ENCODE data around the gene CD248. TPM values are rescaled to one million over a fixed set of nuclear protein-coding genes. Genes with fewer than 3 reads are reported as not detected.

CD248 gene
- total RNA-seq, 1 donor from 2014 or later, result 109 TPM

GRCh38 chr11:66344550-66345315 is 27.9 kb upstream of the CD248 start, which contains the start of gene BRMS1:
Gene BRMS1, minus strand, starts transcription at chr11:66345104. Its CDS starts 2,870 bp downstream, at chr11:66342234.
- no peaks in the 10 kb centered on the region for H3K9me3 Mint-ChIP-seq (ENCODE audit: low read depth)
- peaks cover 50% of the 10 kb centered on the region for H3K4me1 Mint-ChIP-seq (ENCODE audit: low read depth)
- H3K27me3 Mint-ChIP-seq (ENCODE audit: low read depth), result no peaks in the 10 kb centered on the region
- peak within 1 kb of the TSS; percentile 92 for H3K4me3 Mint-ChIP-seq (ENCODE audit: unreplicated experiment)
- peak; percentile 28 for TF ChIP-seq CTCF (IDR thresholded peaks at IDR 0.05)
- H3K36me3 Mint-ChIP-seq (ENCODE audit: low read depth), result peaks cover 9% of the 10 kb centered on the region
- peak within 1 kb of the TSS; percentile 96 for H3K27ac Mint-ChIP-seq (ENCODE audit: unreplicated experiment)
- peak; percentile 98 for DNase-seq (ENCODE audit: low spot score)

- H3K4me3 Mint-ChIP-seq (ENCODE audit: unreplicated experiment), result peak overlapping the region; percentile 4
- no peaks in the 10 kb centered on the region for H3K27me3 Mint-ChIP-seq (ENCODE audit: low read depth)
- no peak overlapping the region for H3K27ac Mint-ChIP-seq (ENCODE audit: unreplicated experiment)
- TF ChIP-seq CTCF (IDR thresholded peaks at IDR 0.05), result no peak
- DNase-seq (ENCODE audit: low spot score), result peak; percentile 11
- no peaks in the 10 kb centered on the region for H3K9me3 Mint-ChIP-seq (ENCODE audit: low read depth)
- H3K36me3 Mint-ChIP-seq (ENCODE audit: low read depth), result peaks cover 14% of the 10 kb centered on the region
- H3K4me1 Mint-ChIP-seq (ENCODE audit: low read depth), result peaks cover 48% of the 10 kb centered on the region
Observed at GRCh38 chr11:66343176-66343575, 26.3 kb upstream of the CD248 start.

GRCh38 chr11:66341502-66342126 is 24.8 kb upstream of the CD248 start:
- H3K27me3 Mint-ChIP-seq (ENCODE audit: low read depth), result no peaks in the 10 kb centered on the region
- peaks cover 16% of the 10 kb centered on the region for H3K36me3 Mint-ChIP-seq (ENCODE audit: low read depth)
- no peaks in the 10 kb centered on the region for H3K9me3 Mint-ChIP-seq (ENCODE audit: low read depth)
- no peak overlapping the region for H3K4me3 Mint-ChIP-seq (ENCODE audit: unreplicated experiment)
- no peak for TF ChIP-seq CTCF (IDR thresholded peaks at IDR 0.05)
- H3K4me1 Mint-ChIP-seq (ENCODE audit: low read depth), result peaks cover 53% of the 10 kb centered on the region
- peak; percentile 61 for DNase-seq (ENCODE audit: low spot score)
- no peak overlapping the region for H3K27ac Mint-ChIP-seq (ENCODE audit: unreplicated experiment)

- Mint-ChIP-seq H3K27me3 (ENCODE audit: low read depth) (no peaks in the 10 kb centered on the region), H3K9me3 (ENCODE audit: low read depth) (no peaks in the 10 kb centered on the region), H3K4me3 (ENCODE audit: unreplicated experiment) (no peak overlapping the region), H3K36me3 (ENCODE audit: low read depth) (peaks cover 16% of the 10 kb centered on the region), H3K27ac (ENCODE audit: unreplicated experiment) (no peak overlapping the region), H3K4me1 (ENCODE audit: low read depth) (peaks cover 52% of the 10 kb centered on the region)
- TF ChIP-seq CTCF (IDR thresholded peaks at IDR 0.05), result no peak
- DNase-seq (ENCODE audit: low spot score), result peak; percentile 82
Observed at GRCh38 chr11:66340596-66341501, 24.0 kb upstream of the CD248 start.

Data from chondrocyte (in vitro differentiated cells).